ENCODE results near the gene BRD9. TPM values are rescaled to one million over a fixed set of nuclear protein-coding genes. Genes with fewer than 3 reads are reported as not detected.
A peak's percentile ranks its signal among the peaks of the same experiment; 100 is the strongest.

BRD9 gene
- total RNA-seq, 1 donor from 2014 or later = 37.7 TPM

DNA sequence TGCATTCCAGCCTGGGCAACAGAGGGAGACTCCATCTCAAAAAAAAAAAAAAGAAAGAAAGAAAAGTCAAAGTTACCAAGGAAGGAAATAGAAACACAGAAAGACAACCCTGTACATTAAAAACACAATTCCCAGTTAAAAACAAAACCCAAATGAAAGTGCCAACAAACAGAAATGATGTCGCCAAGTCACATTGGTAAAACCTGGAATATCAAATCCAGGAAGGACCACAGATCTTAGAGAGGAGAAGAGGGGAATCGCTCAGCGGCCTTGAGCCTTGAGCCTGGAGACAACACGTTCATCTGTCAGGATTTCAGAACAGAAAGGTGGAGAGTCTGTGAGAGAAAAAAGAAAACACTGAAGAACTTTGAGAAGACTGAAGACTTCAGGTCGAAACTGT, 40.6 kb downstream of the BRD9 start:
- ATAC-seq (no peak), DNase-seq (no peak)
- H3K27ac ChIP-seq = no peak overlapping the region
- peaks cover 10% of the 10 kb centered on the region for H3K4me1 ChIP-seq
- peaks cover 8% of the 10 kb centered on the region for H3K27me3 ChIP-seq (ENCODE audit: low read depth)
- no peak overlapping the region for H3K4me3 ChIP-seq
- TF ChIP-seq, protein P1, sequence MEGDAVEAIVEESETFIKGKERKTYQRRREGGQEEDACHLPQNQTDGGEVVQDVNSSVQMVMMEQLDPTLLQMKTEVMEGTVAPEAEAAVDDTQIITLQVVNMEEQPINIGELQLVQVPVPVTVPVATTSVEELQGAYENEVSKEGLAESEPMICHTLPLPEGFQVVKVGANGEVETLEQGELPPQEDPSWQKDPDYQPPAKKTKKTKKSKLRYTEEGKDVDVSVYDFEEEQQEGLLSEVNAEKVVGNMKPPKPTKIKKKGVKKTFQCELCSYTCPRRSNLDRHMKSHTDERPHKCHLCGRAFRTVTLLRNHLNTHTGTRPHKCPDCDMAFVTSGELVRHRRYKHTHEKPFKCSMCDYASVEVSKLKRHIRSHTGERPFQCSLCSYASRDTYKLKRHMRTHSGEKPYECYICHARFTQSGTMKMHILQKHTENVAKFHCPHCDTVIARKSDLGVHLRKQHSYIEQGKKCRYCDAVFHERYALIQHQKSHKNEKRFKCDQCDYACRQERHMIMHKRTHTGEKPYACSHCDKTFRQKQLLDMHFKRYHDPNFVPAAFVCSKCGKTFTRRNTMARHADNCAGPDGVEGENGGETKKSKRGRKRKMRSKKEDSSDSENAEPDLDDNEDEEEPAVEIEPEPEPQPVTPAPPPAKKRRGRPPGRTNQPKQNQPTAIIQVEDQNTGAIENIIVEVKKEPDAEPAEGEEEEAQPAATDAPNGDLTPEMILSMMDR (IDR thresholded peaks at IDR 0.05) = no peak
- intact Hi-C loops (cut with DNase I) = no loop called here
- no peaks in the 10 kb centered on the region for H3K36me3 ChIP-seq
- no peaks in the 10 kb centered on the region for H3K9me3 ChIP-seq

DNA sequence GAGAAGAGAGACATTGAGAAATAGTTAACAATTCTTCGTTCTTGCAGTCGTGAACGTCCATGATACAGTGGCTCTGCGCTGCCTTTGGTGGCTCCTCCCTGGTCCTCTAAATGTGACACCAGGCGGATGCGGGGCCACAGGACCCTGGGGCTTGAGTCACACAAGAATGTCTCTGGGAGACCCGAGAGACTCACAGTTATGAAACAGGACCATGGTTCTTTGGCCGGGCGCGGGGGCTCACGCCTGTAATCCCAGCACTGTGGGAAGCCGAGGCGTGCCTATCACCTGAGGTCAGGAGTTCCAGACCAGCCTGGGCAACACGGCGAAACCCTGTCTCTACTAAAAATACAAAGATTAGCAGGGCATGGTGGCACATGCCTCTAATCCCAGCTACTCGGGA, 41.0 kb downstream of the BRD9 start:
- Histone ChIP-seq H3K4me1 (peaks cover 10% of the 10 kb centered on the region), H3K9me3 (no peaks in the 10 kb centered on the region), H3K27me3 (ENCODE audit: low read depth) (peaks cover 8% of the 10 kb centered on the region), H3K27ac (no peak overlapping the region), H3K36me3 (no peaks in the 10 kb centered on the region), H3K4me3 (no peak overlapping the region)
- TF ChIP-seq, protein P1 (IDR thresholded peaks at IDR 0.05) = no peak
- intact Hi-C loops (cut with DNase I) = no loop called here
- DNase-seq = peak; percentile 33
- ATAC-seq = no peak

DNA sequence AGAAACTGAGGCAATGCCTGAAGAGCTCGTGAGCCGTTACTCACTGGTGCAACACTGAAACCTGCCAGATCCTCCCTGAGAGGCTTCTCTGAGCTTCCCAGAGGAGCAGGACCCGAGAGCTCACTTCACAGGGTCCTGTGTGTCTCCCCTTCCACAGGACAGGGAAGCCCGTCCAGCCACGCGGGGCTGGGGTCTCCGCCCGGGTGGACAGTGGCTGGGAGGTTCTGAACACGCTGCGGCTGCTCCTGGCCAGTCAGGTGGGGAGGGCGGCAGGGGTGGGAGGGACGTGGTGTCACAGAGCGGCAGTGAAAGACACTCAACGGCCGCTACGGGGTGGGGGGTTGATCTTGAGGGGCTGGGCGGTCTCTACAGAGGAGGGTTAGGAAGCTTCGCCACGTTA, 41.5 kb downstream of the BRD9 start:
- no peak overlapping the region for H3K4me3 ChIP-seq
- DNase-seq (peak; percentile 37), ATAC-seq (no peak)
- no peak overlapping the region for H3K27ac ChIP-seq
- TF ChIP-seq, protein P1 (IDR thresholded peaks at IDR 0.05) = no peak
- peaks cover 8% of the 10 kb centered on the region for H3K27me3 ChIP-seq (ENCODE audit: low read depth)
- no peaks in the 10 kb centered on the region for H3K36me3 ChIP-seq
- H3K4me1 ChIP-seq = peaks cover 10% of the 10 kb centered on the region
- intact Hi-C loops (cut with DNase I) = no loop called here
- no peaks in the 10 kb centered on the region for H3K9me3 ChIP-seq

DNA sequence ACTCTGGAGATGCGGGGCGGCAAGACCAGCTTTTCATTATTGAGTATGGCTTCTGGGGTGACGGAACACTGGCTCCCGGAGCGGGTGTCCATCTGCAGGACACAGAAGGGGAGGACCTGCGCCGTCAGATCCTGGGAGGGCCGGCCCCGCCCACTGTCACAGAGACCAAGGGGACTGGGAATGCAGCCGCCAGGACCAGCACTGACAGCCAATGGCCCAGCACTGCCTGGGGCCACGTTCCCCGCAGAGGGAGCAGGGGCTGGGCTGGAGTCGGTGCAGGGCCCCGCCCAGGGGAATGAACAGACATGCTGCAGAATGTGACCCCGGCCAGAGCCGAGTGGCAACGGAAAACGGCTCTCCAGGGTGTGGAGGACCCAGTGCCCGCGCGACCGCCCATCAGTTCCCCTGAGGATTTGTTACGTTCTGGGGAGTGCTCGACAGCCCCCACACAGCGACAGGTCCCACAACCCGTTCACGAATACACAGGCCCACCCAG, 42.0 kb downstream of the BRD9 start, which contains the start of gene ZDHHC11:
TSS of gene ZDHHC11 (minus strand) at position 476 of the 496 bp plus-strand sequence. CDS start at position 92, 384 bp downstream.
- peak; percentile 87 to 89 for ATAC-seq

DNA sequence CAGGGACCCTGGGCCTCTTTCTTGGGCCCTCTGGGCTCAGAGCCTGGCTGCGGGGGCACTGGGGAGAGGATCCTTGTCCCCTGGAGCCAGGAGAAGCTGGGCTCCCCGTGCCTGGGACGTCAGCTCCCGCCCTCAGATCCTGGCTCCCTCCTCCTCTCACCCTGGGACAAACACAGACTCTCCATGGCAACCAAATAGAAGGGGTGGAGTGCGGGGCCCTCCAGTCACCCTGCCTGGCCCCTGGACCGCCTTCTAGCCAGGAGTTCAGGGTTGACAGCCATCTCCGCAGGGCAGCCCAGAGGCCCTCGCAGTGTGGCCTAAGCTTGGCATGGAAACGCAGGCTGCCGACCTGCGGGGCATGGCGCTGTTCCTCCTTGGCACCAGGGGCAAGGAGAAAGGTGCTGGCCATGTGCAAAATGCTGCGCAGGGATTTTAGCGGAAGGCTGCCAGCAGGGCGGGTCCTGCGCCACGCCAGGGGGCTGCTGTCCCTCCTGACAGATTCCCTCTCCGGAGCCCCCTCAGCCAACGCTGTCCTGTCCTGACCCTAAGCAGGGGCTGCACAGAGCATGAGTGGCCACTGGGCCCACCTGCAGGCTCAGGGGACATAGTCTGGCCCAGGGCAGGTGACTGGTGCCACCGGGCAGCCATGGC, 42.8 kb downstream of the BRD9 start:
- peak; percentile 58 for DNase-seq
- H3K4me3 ChIP-seq = peak overlapping the region; percentile 43
- intact Hi-C loops (cut with DNase I) = no loop called here
- no peaks in the 10 kb centered on the region for H3K9me3 ChIP-seq
- H3K27ac ChIP-seq = peak overlapping the region; percentile 21
- H3K27me3 ChIP-seq (ENCODE audit: low read depth) = peaks cover 8% of the 10 kb centered on the region
- ATAC-seq = peak; percentile 84 to 86
- H3K36me3 ChIP-seq = no peaks in the 10 kb centered on the region
- TF ChIP-seq, protein P1 (IDR thresholded peaks at IDR 0.05) = no peak
- H3K4me1 ChIP-seq = peaks cover 10% of the 10 kb centered on the region

More for the DNA sequence above, 42.0 kb downstream of the BRD9 start, which contains the start of gene ZDHHC11:
- Histone ChIP-seq H3K36me3 (no peaks in the 10 kb centered on the region), H3K27ac (peak within 1 kb of the TSS; percentile 21), H3K9me3 (no peaks in the 10 kb centered on the region), H3K4me1 (peaks cover 10% of the 10 kb centered on the region), H3K27me3 (ENCODE audit: low read depth) (peaks cover 8% of the 10 kb centered on the region), H3K4me3 (peak within 1 kb of the TSS; percentile 43)
- intact Hi-C loops (cut with DNase I) = no loop called here
- peak; percentile 83 for DNase-seq
- TF ChIP-seq, protein P1 (IDR thresholded peaks at IDR 0.05) = no peak

Data from lower lobe of right lung (tissue), 2 donors.